MM.1S (cell line): ENCODE results near the gene OR2A2.

Experiments used
- DNase-seq: peaks from one replicate; pipeline ENCODE4 v3.0.0-alpha.2; 2015
- H2AFZ ChIP-seq: fragments of 300-600 bp; sonication (generic); 2 replicates; pipeline ENCODE4 v1.6.0; 2016; ENCODE audit warnings: antibody characterized with exemption, low read length
- H3F3A ChIP-seq: fragments of 300-600 bp; sonication (generic); 2 replicates; pipeline ENCODE4 v1.6.1; 2016; ENCODE audit warnings: mild to moderate bottlenecking, antibody characterized with exemption, low read length, moderate library complexity, mixed read lengths; ENCODE audit not compliant: insufficient read depth
- H3K27ac ChIP-seq: fragments of 300-600 bp; sonication (generic); 2 replicates; pipeline ENCODE4 v1.5.1; 2016; ENCODE audit warnings: mild to moderate bottlenecking, low read length
- H3K27me3 ChIP-seq: fragments of 300-600 bp; sonication (generic); replicated peaks from 2 replicates; pipeline ENCODE4 v1.6.0; 2016; ENCODE audit warnings: low read length; ENCODE audit not compliant: insufficient read depth
- H3K36me3 ChIP-seq: fragments of 300-600 bp; sonication (generic); replicated peaks from 2 replicates; pipeline ENCODE4 v1.6.1; 2016; ENCODE audit warnings: mild to moderate bottlenecking, low read length, mixed read lengths; ENCODE audit not compliant: insufficient read depth
- H3K4me1 ChIP-seq: fragments of 300-600 bp; sonication (generic); 2 replicates; pipeline ENCODE4 v1.6.1; 2016; ENCODE audit warnings: low read length, mixed read lengths
- H3K4me2 ChIP-seq: fragments of 300-600 bp; sonication (generic); 2 replicates; pipeline ENCODE4 v1.6.0; 2016; ENCODE audit warnings: low read depth, low read length
- H3K4me3 ChIP-seq: fragments of 300-600 bp; sonication (generic); 2 replicates; pipeline ENCODE4 v1.5.1; 2016; ENCODE audit warnings: low read length, mixed read lengths
- H3K79me2 ChIP-seq: fragments of 300-600 bp; sonication (generic); 2 replicates; pipeline ENCODE4 v1.6.1; 2016; ENCODE audit warnings: mixed run types, low read length, mixed read lengths
- H3K9ac ChIP-seq: fragments of 300-600 bp; sonication (generic); 2 replicates; pipeline ENCODE4 v1.6.1; 2016; ENCODE audit warnings: low read length, mixed read lengths
- H3K9me2 ChIP-seq: fragments of 300-600 bp; sonication (generic); replicated peaks from 2 replicates; pipeline ENCODE4 v1.6.1; 2016; ENCODE audit warnings: mild to moderate bottlenecking, low read length, mixed read lengths; ENCODE audit not compliant: insufficient read depth
- H3K9me3 ChIP-seq: fragments of 300-600 bp; sonication (generic); replicated peaks from 2 replicates; pipeline ENCODE4 v1.6.1; 2016; ENCODE audit warnings: mild to moderate bottlenecking, low read length, mixed read lengths; ENCODE audit not compliant: insufficient read depth
- H4K20me1 ChIP-seq: fragments of 300-600 bp; sonication (generic); 2 replicates; pipeline ENCODE4 v1.6.1; 2016; ENCODE audit warnings: mild to moderate bottlenecking, low read length, moderate library complexity, mixed read lengths; ENCODE audit not compliant: insufficient read depth
- CTCF ChIP-seq: fragments of 300-600 bp; sonication (generic); IDR thresholded peaks from 2 replicates; pipeline ENCODE4 v1.5.1; 2016; ENCODE audit warnings: antibody characterized with exemption, low read length, mixed read lengths
- EZH2 ChIP-seq: fragments of 300-600 bp; sonication (generic); optimal IDR thresholded peaks from 2 replicates; pipeline ENCODE3; 2017; ENCODE audit warnings: low read depth, mild to moderate bottlenecking, antibody characterized with exemption, low read length, mixed read lengths
- EZH2phosphoT487 ChIP-seq: fragments of 300-600 bp; sonication (generic); IDR thresholded peaks from 2 replicates; pipeline ENCODE4 v1.6.1; 2018; ENCODE audit warnings: antibody characterized with exemption, low read length

Gene OR2A2

GRCh38 chr7:144086730-144087129, 22.7 kb upstream of the OR2A2 start:
- Histone ChIP-seq H3K9me3 (no peaks in the 10 kb centered on the region), H3K36me3 (no peaks in the 10 kb centered on the region), H3K4me1 (no peaks in the 10 kb centered on the region), H2AFZ (no peak overlapping the region), H3K9me2 (no peaks in the 10 kb centered on the region), H4K20me1 (no peaks in the 10 kb centered on the region), H3K27me3 (no peaks in the 10 kb centered on the region), H3K4me3 (no peak overlapping the region), H3F3A (no peaks in the 10 kb centered on the region), H3K9ac (no peak overlapping the region), H3K27ac (no peak overlapping the region), H3K4me2 (no peak overlapping the region), H3K79me2 (no peaks in the 10 kb centered on the region)
- TF ChIP-seq EZH2phosphoT487 = no peak
- no peak for TF ChIP-seq EZH2
- TF ChIP-seq CTCF = no peak
- DNase-seq = no peak

- Histone ChIP-seq H3F3A (no peaks in the 10 kb centered on the region), H3K4me1 (no peaks in the 10 kb centered on the region), H3K9me3 (no peaks in the 10 kb centered on the region)
Observed at GRCh38 chr7:144087230-144087629, 22.2 kb upstream of the OR2A2 start.

GRCh38 chr7:144090667-144091066, 18.7 kb upstream of the OR2A2 start:
- no peaks in the 10 kb centered on the region for H3K9me3 ChIP-seq
- no peaks in the 10 kb centered on the region for H4K20me1 ChIP-seq
- H3K27ac ChIP-seq = no peak overlapping the region
- no peaks in the 10 kb centered on the region for H3K36me3 ChIP-seq
- DNase-seq = no peak
- no peak overlapping the region for H3K4me3 ChIP-seq
- no peaks in the 10 kb centered on the region for H3K79me2 ChIP-seq
- no peaks in the 10 kb centered on the region for H3K27me3 ChIP-seq
- H3F3A ChIP-seq = no peaks in the 10 kb centered on the region
- no peak overlapping the region for H2AFZ ChIP-seq
- H3K9ac ChIP-seq = no peak overlapping the region
- TF ChIP-seq CTCF = no peak
- TF ChIP-seq EZH2phosphoT487 = no peak
- TF ChIP-seq EZH2 = no peak
- H3K9me2 ChIP-seq = no peaks in the 10 kb centered on the region
- H3K4me1 ChIP-seq = no peaks in the 10 kb centered on the region
- H3K4me2 ChIP-seq = no peak overlapping the region

More at GRCh38 chr7:144087230-144087629, 22.2 kb upstream of the OR2A2 start:
- DNase-seq = no peak
- no peak overlapping the region for H3K9ac ChIP-seq
- H3K79me2 ChIP-seq = no peaks in the 10 kb centered on the region
- H2AFZ ChIP-seq = no peak overlapping the region
- no peaks in the 10 kb centered on the region for H3K27me3 ChIP-seq
- no peaks in the 10 kb centered on the region for H3K9me2 ChIP-seq
- H3K4me3 ChIP-seq = no peak overlapping the region
- H3K4me2 ChIP-seq = no peak overlapping the region
- no peaks in the 10 kb centered on the region for H4K20me1 ChIP-seq
- no peak overlapping the region for H3K27ac ChIP-seq
- no peaks in the 10 kb centered on the region for H3K36me3 ChIP-seq
- TF ChIP-seq EZH2phosphoT487 (no peak), EZH2 (no peak), CTCF (no peak)
